GM12878 (cell line): ENCODE measurements around the gene MYO15B. TPM values are rescaled to one million over a fixed set of nuclear protein-coding genes. Genes with fewer than 3 reads are reported as not detected.

Source experiments
- ATAC-seq: fragments of 200-7000 bp; cut with Tn5 transposase; 3 replicates; pipeline ENCODE4 v1.9.1; 2020; ENCODE audit warnings: mild to moderate bottlenecking, moderate library complexity
- BruUV-seq: library from RNA; stranded (reverse); fragments of 400-500 nt; replicated peaks from 2 replicates; lab custom pipeline; 2021; lab: Mats Ljungman, UMichigan
- CTCF ChIA-PET: fragments of 300-600 bp; sonication (Branson Sonifier 250); formaldehyde crosslinking; extraction: SDS; loops from one replicate; lab custom pipeline; 2021; ENCODE audit warnings: inconsistent platforms; lab: Yijun Ruan, JAX
- POLR2A ChIA-PET: fragments of 350-600 bp; formaldehyde crosslinking; extraction: SDS; loops from one replicate; lab custom pipeline; 2021; ENCODE audit warnings: inconsistent platforms; lab: Charles Lee
- RAD21 ChIA-PET: fragments of 300-600 bp; sonication (Branson Sonifier 250); formaldehyde crosslinking; loops from one replicate; lab custom pipeline; 2023; ENCODE audit warnings: antibody characterized with exemption; ENCODE audit not compliant: unreplicated experiment; lab: Charles Lee
- SMC1A ChIA-PET: fragments of 300-600 bp; sonication (Branson Sonifier 250); formaldehyde crosslinking; loops from one replicate; lab custom pipeline; 2023; ENCODE audit not compliant: unreplicated experiment, uncharacterized antibody; lab: Charles Lee
- DNase-seq: peaks from one replicate; pipeline ENCODE4 v3.0.0-alpha.2; 2011; ENCODE audit warnings: low read depth, low spot score
- FAIRE-seq: peaks from 3 replicates; lab custom pipeline; 2011; peaks lifted over from hg19 to GRCh38; lab: Jason Lieb, UNC
- H2AFZ ChIP-seq: 2 replicates; pipeline ENCODE4 v1.6.0; 2011; ENCODE audit warnings: low read depth, low read length, control low read depth; ENCODE audit not compliant: control insufficient read depth
- H3K27ac ChIP-seq: 2 replicates; pipeline ENCODE4 v1.5.1; 2011; ENCODE audit warnings: control low read depth; ENCODE audit not compliant: control insufficient read depth, insufficient read depth
- H3K27me3 ChIP-seq, 2 experiments: replicated peaks in 1 of 2; 2 replicates each; pipeline versions ENCODE4 v1.6.0 to v1.6.1; 2011; ENCODE audit warnings: low read length in 1 of 2; ENCODE audit not compliant: control insufficient read depth in 2 of 2, insufficient read depth in 2 of 2
- H3K36me3 ChIP-seq, 2 experiments: 2 replicates each; pipeline ENCODE4 v1.5.1; 2011; ENCODE audit warnings: low read length in 1 of 2; ENCODE audit not compliant: control insufficient read depth in 2 of 2, insufficient read depth in 2 of 2
- H3K4me1 ChIP-seq: 2 replicates; pipeline ENCODE4 v1.6.1; 2011; ENCODE audit warnings: mild to moderate bottlenecking, low read length, moderate library complexity, mixed read lengths; ENCODE audit not compliant: control insufficient read depth, insufficient read depth
- H3K4me2 ChIP-seq: 2 replicates; pipeline ENCODE4 v1.6.0; 2011; ENCODE audit warnings: control low read depth; ENCODE audit not compliant: control insufficient read depth, insufficient read depth
- H3K4me3 ChIP-seq: fragments of 200-600 bp; sonication (generic); 2 replicates; pipeline ENCODE4 v1.5.1; 2016
- H3K79me2 ChIP-seq: 2 replicates; pipeline ENCODE4 v1.6.0; 2011; ENCODE audit warnings: low read length; ENCODE audit not compliant: control insufficient read depth, insufficient read depth
- H3K9ac ChIP-seq: 2 replicates; pipeline ENCODE4 v1.8.0; 2011; ENCODE audit warnings: low read length, control low read depth, mixed read lengths; ENCODE audit not compliant: control insufficient read depth, insufficient read depth
- H3K9me3 ChIP-seq: replicated peaks from 3 replicates; pipeline ENCODE4 v1.5.1; 2011; ENCODE audit warnings: mild to moderate bottlenecking, low read length; ENCODE audit not compliant: control insufficient read depth, insufficient read depth
- H4K20me1 ChIP-seq: 2 replicates; pipeline ENCODE4 v1.6.0; 2011; ENCODE audit not compliant: control insufficient read depth, insufficient read depth
- BCL11A ChIP-seq: IDR thresholded peaks from 2 replicates; pipeline ENCODE4 v1.6.1; 2011; ENCODE audit warnings: low read depth, low read length
- IKZF2 ChIP-seq, 2 experiments: fragments of 450-650 bp; IDR thresholded peaks; 2 replicates each; pipeline ENCODE4 v1.6.1; 2017; ENCODE audit warnings: mild to moderate bottlenecking in 2 of 2, moderate library complexity in 2 of 2
- KDM1A ChIP-seq: fragments of 200-600 bp; sonication (generic); IDR thresholded peaks from 2 replicates; pipeline ENCODE4 v1.6.1; 2016; ENCODE audit warnings: borderline replicate concordance
- MLLT1 ChIP-seq: fragments of 450-650 bp; IDR thresholded peaks from 2 replicates; pipeline ENCODE4 v1.6.1; 2016; ENCODE audit warnings: mild to moderate bottlenecking
- MYC ChIP-seq: IDR thresholded peaks from 2 replicates; pipeline ENCODE4 v1.6.1; 2011; ENCODE audit warnings: mild to moderate bottlenecking, low read length, moderate library complexity, inconsistent platforms; ENCODE audit not compliant: insufficient read depth, insufficient replicate concordance, insufficient read length, severe bottlenecking
- NKRF ChIP-seq: fragments of 450-650 bp; conservative IDR thresholded peaks from 2 replicates; pipeline ENCODE4 v1.6.1; 2017; ENCODE audit warnings: mild to moderate bottlenecking, moderate library complexity
- NR2C2 ChIP-seq: IDR thresholded peaks from 2 replicates; pipeline ENCODE4 v1.6.1; 2011; ENCODE audit warnings: borderline replicate concordance, low read depth; ENCODE audit not compliant: control insufficient read depth, insufficient read length
- RCOR1 ChIP-seq: conservative IDR thresholded peaks from 2 replicates; pipeline ENCODE4 v1.6.1; 2012; ENCODE audit warnings: low read depth, low read length, improper control_type of control experiment
- SIN3A ChIP-seq: IDR thresholded peaks from 2 replicates; pipeline ENCODE4 v1.6.1; 2012; ENCODE audit warnings: low read depth, low read length, improper control_type of control experiment
- SUZ12 ChIP-seq: fragments of 200-600 bp; sonication (generic); IDR thresholded peaks from one replicate; pipeline ENCODE4 v1.6.1; 2018; ENCODE audit warnings: antibody characterized with exemption, mild to moderate bottlenecking; ENCODE audit not compliant: unreplicated experiment
- TAF1 ChIP-seq: IDR thresholded peaks from 2 replicates; pipeline ENCODE4 v1.6.1; 2011; ENCODE audit warnings: mild to moderate bottlenecking, low read depth, low read length, borderline replicate concordance
- ZBTB11 ChIP-seq: fragments of 450-650 bp; formaldehyde crosslinking; IDR thresholded peaks from 2 replicates; pipeline ENCODE4 v1.5.0; 2022; ENCODE audit warnings: mild to moderate bottlenecking, missing genetic modification characterization
- ZNF687 ChIP-seq: fragments of 450-650 bp; IDR thresholded peaks from 2 replicates; pipeline ENCODE4 v1.6.1; 2017; ENCODE audit warnings: mild to moderate bottlenecking, moderate library complexity
- WGBS: methylation state at CpG from one replicate; pipeline ENCODE4 v1.1.6; 2016; ENCODE audit warnings: low lambda C conversion rate; ENCODE audit not compliant: insufficient replicate concordance, insufficient coverage; ENCODE audit errors: missing lambda C conversion rate; 5-methylcytosine and 5-hydroxymethylcytosine counted together
- in situ Hi-C: fragments of 300-500 bp; cut with MboI; formaldehyde crosslinking; loops from 9 replicates; pipeline ENCODE4 v1.14.3; 2018; ENCODE audit warnings: mixed read lengths
- intact Hi-C: fragments of 100-400 bp; cut with micrococcal nuclease; formaldehyde crosslinking; loops from one replicate; pipeline ENCODE4 v1.14.2; 2022; ENCODE audit not compliant: unreplicated experiment
- polyA plus RNA-seq, 11 experiments: library from polyadenylated mRNA; depleted of rRNA in 4 of 11; unstranded in 6 of 11; stranded (reverse) in 5 of 11; fragments of >200 nt; fragmentation: Nextera tagmentation in 4 of 11; fragmentation: Illumina TruSeq in 1 of 11; extraction: Ambion mirVana in 4 of 11; extraction: Trizol in 1 of 11; gene quantifications; 1 replicate in 1 of 11; 2 replicates in 10 of 11; pipeline versions ENCODE4 v1.2.1 to v1.2.3, GENCODE V29; 2011 to 2016; ENCODE audit warnings: inconsistent platforms in 2 of 11, missing spikeins in 2 of 11, low read depth in 1 of 11
- total RNA-seq, 4 experiments: library from RNA; depleted of rRNA in 3 of 4; stranded (reverse); fragments of >200 nt in 3 of 4; fragmentation: Illumina TruSeq in 1 of 4; extraction: Trizol in 1 of 4; gene quantifications; 2 replicates each; pipeline versions ENCODE4 v1.2.1 to v1.2.3, GENCODE V29; 2013 to 2021

MYO15B gene
- total and polyA plus RNA-seq, 10 of the 15 experiments (the other 5 are each of a cell fraction or from before 2014, with no cell fraction given), result 0.67 to 15.4 (median 2.3) TPM; not detected in 1

GRCh38 chr17:75540923-75541503, 46.6 kb upstream of the MYO15B start:
- ChIA-PET RAD21 (no interaction called here), SMC1A (no interaction called here), CTCF (no interaction called here), POLR2A (no interaction called here)
- no peak overlapping the region for H3K9ac ChIP-seq
- DNase-seq (no peak), FAIRE-seq (no peak), ATAC-seq (no peak)
- H3K9me3 ChIP-seq, result no peaks in the 10 kb centered on the region
- H3K36me3 ChIP-seq, result no peaks in the 10 kb centered on the region
- BruUV-seq, result no TSS peak
- H3K4me3 ChIP-seq, result no peak overlapping the region
- H3K4me1 ChIP-seq, result no peaks in the 10 kb centered on the region
- 16% methylated on average over 4 of the region's 4 CpGs for WGBS
- no peaks in the 10 kb centered on the region for H4K20me1 ChIP-seq
- H3K4me2 ChIP-seq, result no peak overlapping the region
- intact Hi-C loops (no loop called here), in situ Hi-C loops (no loop called here)
- no peak overlapping the region for H3K27ac ChIP-seq
- H2AFZ ChIP-seq, result no peak overlapping the region
- no peaks in the 10 kb centered on the region for H3K27me3 ChIP-seq
- no peaks in the 10 kb centered on the region for H3K79me2 ChIP-seq
- TF ChIP-seq ZNF687 (no peak), BCL11A (no peak), MYC (no peak), RCOR1 (no peak), KDM1A (no peak), TAF1 (no peak), SIN3A (no peak), IKZF2 (IDR thresholded peaks at IDR 0.05) (no peak), NKRF (no peak), NR2C2 (no peak), MLLT1 (no peak), SUZ12 (no peak), ZBTB11 (CRISPR knock-in tag) (no peak)
